H1 (cell line): ENCODE measurements around the gene GDNF. TPM values are rescaled to one million over a fixed set of nuclear protein-coding genes. Genes with fewer than 3 reads are reported as not detected.

Source experiments
- CTCF ChIA-PET: fragments of 300-600 bp; sonication (Branson Sonifier 250); formaldehyde crosslinking; loops from one replicate; lab custom pipeline; 2021; ENCODE audit not compliant: partially characterized antibody; lab: Charles Lee
- POLR2A ChIA-PET: fragments of 300-600 bp; sonication (Branson Sonifier 250); formaldehyde crosslinking; loops from one replicate; lab custom pipeline; 2021; ENCODE audit warnings: inconsistent platforms; ENCODE audit not compliant: partially characterized antibody; lab: Charles Lee
- DNase-seq, 2 experiments: peaks; one replicate each; pipeline versions ENCODE4 v3.0.0 to v3.0.0-alpha.2; 2010 to 2022; ENCODE audit warnings: low spot score in 2 of 2, low read depth in 1 of 2, mixed read lengths in 1 of 2
- FAIRE-seq: peaks from 2 replicates; lab custom pipeline; 2011; peaks lifted over from hg19 to GRCh38; lab: Jason Lieb, UNC
- H2AFZ ChIP-seq: 2 replicates; pipeline ENCODE4 v1.8.1; 2012; ENCODE audit warnings: low read length, inconsistent platforms
- H2AK5ac ChIP-seq: 2 replicates; pipeline ENCODE4 v1.6.1; 2013; ENCODE audit warnings: low read depth, low read length
- H2BK120ac ChIP-seq: replicated peaks from 2 replicates; pipeline ENCODE3; 2013; ENCODE audit warnings: low read depth, low read length, inconsistent platforms
- H2BK12ac ChIP-seq: 2 replicates; pipeline ENCODE4 v1.6.1; 2013; ENCODE audit warnings: low read depth, low read length
- H2BK15ac ChIP-seq: 2 replicates; pipeline ENCODE4 v1.6.1; 2013; ENCODE audit warnings: low read length
- H2BK20ac ChIP-seq: 2 replicates; pipeline ENCODE4 v1.6.1; 2013; ENCODE audit warnings: low read length
- H2BK5ac ChIP-seq: 2 replicates; pipeline ENCODE4 v1.6.1; 2013; ENCODE audit warnings: low read depth, low read length
- H3K14ac ChIP-seq: 2 replicates; pipeline ENCODE4 v1.6.1; 2013; ENCODE audit warnings: inconsistent platforms; ENCODE audit not compliant: insufficient read length
- H3K18ac ChIP-seq: 2 replicates; pipeline ENCODE4 v1.6.1; 2013; ENCODE audit warnings: low read length; ENCODE audit errors: extremely low read depth
- H3K23ac ChIP-seq: 2 replicates; pipeline ENCODE4 v1.6.1; 2013; ENCODE audit warnings: inconsistent platforms; ENCODE audit not compliant: insufficient read length
- H3K23me2 ChIP-seq: 2 replicates; pipeline ENCODE4 v1.6.1; 2013; ENCODE audit warnings: low read depth, low read length
- H3K27ac ChIP-seq: 2 replicates; pipeline ENCODE4 v1.6.1; 2011; ENCODE audit warnings: low read depth, low read length, inconsistent platforms
- H3K27me3 ChIP-seq, 4 experiments: replicated peaks in 1 of 4; 1 replicate in 1 of 4; 2 replicates in 3 of 4; pipeline versions ENCODE4 v1.6.1 to v1.8.1; 2011 to 2013; ENCODE audit warnings: low read length in 3 of 4, mild to moderate bottlenecking in 3 of 4, inconsistent platforms in 2 of 4, mixed read lengths in 2 of 4, moderate library complexity in 1 of 4; ENCODE audit not compliant: control insufficient read depth in 3 of 4, insufficient read depth in 3 of 4; ENCODE audit errors: extremely low read depth in 1 of 4
- H3K36me3 ChIP-seq, 4 experiments: 2 replicates each; pipeline versions ENCODE4 v1.6.1 to v1.8.1; 2011 to 2013; ENCODE audit warnings: mild to moderate bottlenecking in 4 of 4, low read length in 3 of 4, moderate library complexity in 2 of 4, control low read depth in 1 of 4, inconsistent platforms in 1 of 4; ENCODE audit not compliant: insufficient read depth in 4 of 4, control insufficient read depth in 2 of 4
- H3K4ac ChIP-seq: replicated peaks from 2 replicates; pipeline ENCODE3; 2013; ENCODE audit warnings: low read length, low read depth, mixed read lengths, inconsistent platforms; ENCODE audit not compliant: insufficient read length
- H3K4me1 ChIP-seq, 4 experiments: replicated peaks in 1 of 4; 1 replicate in 1 of 4; 2 replicates in 3 of 4; pipeline versions ENCODE4 v1.6.1 to v1.8.1; 2011 to 2013; ENCODE audit warnings: low read length in 3 of 4, inconsistent platforms in 2 of 4, mixed read lengths in 1 of 4; ENCODE audit not compliant: insufficient read depth in 4 of 4, control insufficient read depth in 3 of 4
- H3K4me2 ChIP-seq, 2 experiments: 2 replicates each; pipeline versions ENCODE4 v1.6.1 to v1.8.1; 2011 to 2013; ENCODE audit warnings: low read depth in 2 of 2, low read length in 2 of 2, control low read depth in 1 of 2, inconsistent platforms in 1 of 2, mild to moderate bottlenecking in 1 of 2; ENCODE audit not compliant: insufficient read depth in 1 of 2
- H3K4me3 ChIP-seq, 4 experiments: fragments of 200-600, 300-600 bp in 1 of 4; sonication (generic), shearing (Covaris generic), sonication (Bioruptor Twin) in 1 of 4; 2 replicates each; pipeline versions ENCODE4 v1.5.1 to v1.8.1; 2011 to 2016; ENCODE audit warnings: low read length in 4 of 4, low read depth in 3 of 4, control low read depth in 2 of 4, inconsistent platforms in 2 of 4, mild to moderate bottlenecking in 2 of 4, mixed read lengths in 1 of 4, moderate library complexity in 1 of 4; ENCODE audit not compliant: insufficient read depth in 2 of 4; ENCODE audit errors: extremely low read depth in 1 of 4
- H3K56ac ChIP-seq: replicated peaks from 2 replicates; pipeline ENCODE3; 2013; ENCODE audit warnings: low read depth, mild to moderate bottlenecking, mixed read lengths, low read length, inconsistent platforms; ENCODE audit not compliant: insufficient read length
- H3K79me1 ChIP-seq: 2 replicates; pipeline ENCODE4 v1.6.1; 2013; ENCODE audit warnings: low read depth, low read length, control low read depth
- H3K79me2 ChIP-seq, 2 experiments: 2 replicates each; pipeline versions ENCODE4 v1.6.1 to v1.8.1; 2012 to 2013; ENCODE audit warnings: low read length in 2 of 2, mild to moderate bottlenecking in 2 of 2, inconsistent platforms in 1 of 2; ENCODE audit not compliant: insufficient read depth in 2 of 2, control insufficient read depth in 1 of 2
- H3K9ac ChIP-seq, 4 experiments: replicated peaks in 1 of 4; 1 replicate in 1 of 4; 2 replicates in 3 of 4; pipeline versions ENCODE4 v1.6.1 to v1.8.1; 2011 to 2013; ENCODE audit warnings: low read depth in 3 of 4, low read length in 3 of 4, control low read depth in 2 of 4, mild to moderate bottlenecking in 2 of 4, moderate library complexity in 2 of 4, inconsistent platforms in 1 of 4; ENCODE audit errors: extremely low read depth in 1 of 4
- H3K9me3 ChIP-seq, 2 experiments: 2 replicates each; pipeline versions ENCODE4 v1.6.1 to v1.8.1; 2012 to 2013; ENCODE audit warnings: mild to moderate bottlenecking in 2 of 2, moderate library complexity in 2 of 2, control low read depth in 1 of 2, inconsistent platforms in 1 of 2, low read depth in 1 of 2, low read length in 1 of 2, mixed read lengths in 1 of 2; ENCODE audit not compliant: insufficient read depth in 2 of 2
- H4K20me1 ChIP-seq, 2 experiments: replicated peaks in 1 of 2; 2 replicates each; pipeline versions ENCODE3 to v1.8.1; 2011 to 2013; ENCODE audit warnings: inconsistent platforms in 2 of 2, low read length in 2 of 2, mild to moderate bottlenecking in 1 of 2; ENCODE audit not compliant: insufficient read depth in 2 of 2, control insufficient read depth in 1 of 2
- H4K5ac ChIP-seq: 2 replicates; pipeline ENCODE4 v1.6.1; 2013; ENCODE audit warnings: low read length, low read depth, mixed read lengths, inconsistent platforms; ENCODE audit not compliant: insufficient read length
- H4K8ac ChIP-seq: 2 replicates; pipeline ENCODE4 v1.8.0; 2013; ENCODE audit warnings: mild to moderate bottlenecking, moderate library complexity, low read length, inconsistent platforms; ENCODE audit not compliant: insufficient read depth; ENCODE audit errors: extremely low read depth
- H4K91ac ChIP-seq: replicated peaks from 2 replicates; pipeline ENCODE3; 2013; ENCODE audit warnings: low read length, mixed read lengths, inconsistent platforms; ENCODE audit not compliant: insufficient read length
- BRCA1 ChIP-seq: IDR thresholded peaks from 2 replicates; pipeline ENCODE4 v1.6.1; 2012; ENCODE audit warnings: low read depth, low read length, improper control_type of control experiment
- POLR2A ChIP-seq, 2 experiments: IDR thresholded peaks; 1 replicate in 1 of 2; 2 replicates in 1 of 2; pipeline ENCODE4 v1.6.1; 2011; ENCODE audit warnings: low read depth in 2 of 2, low read length in 2 of 2, mild to moderate bottlenecking in 2 of 2; ENCODE audit errors: control extremely low read depth in 1 of 2
- SUZ12 ChIP-seq: fragments of 200-600 bp; sonication (generic); IDR thresholded peaks from 2 replicates; pipeline ENCODE4 v1.6.1; 2012; ENCODE audit warnings: mild to moderate bottlenecking, inconsistent platforms, low read length, moderate library complexity, mixed read lengths
- ZNF274 ChIP-seq: IDR thresholded peaks from 2 replicates; pipeline ENCODE4 v1.7.0; 2012; ENCODE audit warnings: low read length, borderline replicate concordance; ENCODE audit errors: extremely low read depth
- WGBS, 2 experiments: shearing (Covaris generic) in 1 of 2; methylation state at CpG; one replicate each; pipeline versions ENCODE4 v1.1.6 to v1.1.7; 2013 to 2015; ENCODE audit warnings: low lambda C conversion rate in 2 of 2, mixed read lengths in 2 of 2, inconsistent platforms in 1 of 2, low coverage in 1 of 2, missing lambda C conversion rate in 1 of 2; ENCODE audit not compliant: insufficient replicate concordance in 2 of 2, insufficient coverage in 1 of 2, insufficient read length in 1 of 2; ENCODE audit errors: extremely low coverage in 1 of 2, missing lambda C conversion rate in 1 of 2; 5-methylcytosine and 5-hydroxymethylcytosine counted together
- polyA plus RNA-seq, 7 experiments: library from polyadenylated mRNA; depleted of rRNA in 3 of 7; stranded (reverse) in 5 of 7; unstranded in 2 of 7; fragments of >200 nt in 5 of 7; fragments of 200-250 nt in 2 of 7; gene quantifications; 1 replicate in 5 of 7; 2 replicates in 1 of 7; 4 replicates in 1 of 7; pipeline versions ENCODE4 v1.2.1 to v1.2.3, GENCODE V29; 2011 to 2013; ENCODE audit warnings: missing spikeins in 2 of 7, mixed read lengths in 2 of 7
- total RNA-seq: library from RNA; stranded (reverse); fragmentation: NEBNext Ultra II Directional; extraction: Animal tissue kit (Norgen Biotek cat#: 25700); gene quantifications from 2 replicates; pipeline ENCODE4 v1.2.1, GENCODE V29; 2021

The GDNF gene
- total and polyA plus RNA-seq, 2 of the 8 experiments (the other 6 are each of a cell fraction or from before 2014, with no cell fraction given) = 0.15 to 2.0 TPM

DNA sequence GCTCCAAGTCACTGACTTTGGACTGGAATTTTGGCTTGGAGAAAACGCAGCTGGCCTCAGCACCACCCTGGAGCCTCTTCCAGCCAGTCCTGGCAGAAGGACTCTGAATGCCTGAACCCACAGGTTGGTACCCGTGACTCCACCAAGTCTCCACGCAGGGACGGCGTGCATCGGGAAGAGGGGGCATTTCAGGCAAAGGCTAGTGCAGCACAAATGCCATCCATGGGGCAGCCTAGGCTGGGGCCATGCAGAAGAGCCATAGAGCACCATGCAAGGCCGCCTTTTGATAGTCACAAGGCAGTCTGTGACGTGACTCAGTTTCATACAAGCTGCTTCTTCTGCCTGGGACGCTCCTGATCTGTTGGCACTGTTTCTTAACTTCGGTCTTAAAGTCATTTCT, 28.0 kb downstream of the GDNF start:
- Histone ChIP-seq H3K14ac (no peak overlapping the region), H2BK120ac (no peak overlapping the region), H3K27me3 (no peaks in the 10 kb centered on the region), H4K5ac (no peak overlapping the region), H3K4ac (no peak overlapping the region), H3K79me2 (no peaks in the 10 kb centered on the region), H2BK12ac (no peak overlapping the region), H3K9me3 (no peaks in the 10 kb centered on the region), H2AFZ (no peak overlapping the region), H3K27ac (no peak overlapping the region), H3K36me3 (no peaks in the 10 kb centered on the region), H2BK20ac (no peak overlapping the region), H4K8ac (no peak overlapping the region), H3K23me2 (no peaks in the 10 kb centered on the region), H4K20me1 (no peaks in the 10 kb centered on the region), H3K18ac (no peak overlapping the region), H2AK5ac (no peak overlapping the region), H3K4me1 (peaks cover 0 to 7% (median 2%) of the 10 kb centered on the region in 4 experiments; a peak in 4 of 7 replicates), H3K4me2 (no peak overlapping the region), H4K91ac (no peak overlapping the region), H3K79me1 (0 out of 2 replicates have a peak, but pooled peaks cover 2% of the 10 kb centered on the region), H3K56ac (no peak overlapping the region), H3K9ac (no peak overlapping the region), H3K4me3 (no peak overlapping the region), H2BK5ac (no peak overlapping the region), H3K23ac (no peak overlapping the region), H2BK15ac (no peak overlapping the region)
- WGBS, 2 experiments = 91% methylated on average over 10 of the region's 10 CpGs; no CpG with 5 or more reads in 1 of the 2 experiments
- CTCF ChIA-PET = interaction anchor here (0.6 to 1.4 kb wide), 5 partner anchors 10 to 88 kb away, joined by 3 to 6 read pairs (median 3); no protein-coding TSS in a partner anchor
- no peak for FAIRE-seq
- TF ChIP-seq ZNF274 (no peak), POLR2A (IDR thresholded peaks at IDR 0.05; ENCODE audit: control extremely low read depth in 1 of 2, low read depth in 2 of 2, low read length in 2 of 2) (no peak), BRCA1 (no peak), SUZ12 (no peak)
- no peak for DNase-seq
- POLR2A ChIA-PET = no interaction called here
